SK-N-SH treated with all-trans-retinoic acid at 6 μM for 48 hours (cell line): Measurements from ENCODE around the gene THAP3.

ENCODE experiments used
- ARNTL ChIP-seq: fragments of 450-650 bp; formaldehyde crosslinking; IDR thresholded peaks from 2 replicates; pipeline ENCODE4 v1.5.0; 2020; ENCODE audit warnings: low read depth, mild to moderate bottlenecking, moderate library complexity, borderline replicate concordance
- BACH2 ChIP-seq: fragments of 250-450 bp; sonication (Bioruptor Pico); IDR thresholded peaks from 2 replicates; pipeline ENCODE4 v1.9.0; 2021; ENCODE audit warnings: mild to moderate bottlenecking, borderline replicate concordance
- CREB5 ChIP-seq: fragments of 250-450 bp; sonication (Bioruptor Pico); IDR thresholded peaks from 2 replicates; pipeline ENCODE4 v1.5.1; 2020; ENCODE audit warnings: low read depth, mild to moderate bottlenecking, moderate library complexity
- CSDC2 ChIP-seq: fragments of 250-450 bp; sonication (Bioruptor Pico); IDR thresholded peaks from 2 replicates; pipeline ENCODE4 v1.5.0; 2020; ENCODE audit warnings: mild to moderate bottlenecking, moderate library complexity
- CSRNP3 ChIP-seq: fragments of 250-450 bp; sonication (Bioruptor Pico); IDR thresholded peaks from 2 replicates; pipeline ENCODE4 v1.5.1; 2021; ENCODE audit warnings: mild to moderate bottlenecking, moderate library complexity
- PATZ1 ChIP-seq: fragments of 250-450 bp; sonication (Bioruptor Pico); IDR thresholded peaks from 2 replicates; pipeline ENCODE4 v1.8.0; 2020; ENCODE audit warnings: mild to moderate bottlenecking, moderate library complexity, borderline replicate concordance
- RARB ChIP-seq: fragments of 250-450 bp; sonication (Bioruptor Pico); IDR thresholded peaks from 2 replicates; pipeline ENCODE4 v1.8.0; 2021; ENCODE audit warnings: mild to moderate bottlenecking, moderate library complexity
- SNAI2 ChIP-seq: fragments of 250-450 bp; sonication (Bioruptor Pico); IDR thresholded peaks from 2 replicates; pipeline ENCODE4 v1.5.0; 2020; ENCODE audit warnings: mild to moderate bottlenecking, moderate library complexity
- TOX ChIP-seq: fragments of 250-450 bp; sonication (Bioruptor Pico); IDR thresholded peaks from 2 replicates; pipeline ENCODE4 v1.8.0; 2021; ENCODE audit warnings: mild to moderate bottlenecking, moderate library complexity, borderline replicate concordance
- ZFP3 ChIP-seq: fragments of 250-450 bp; sonication (Bioruptor Pico); IDR thresholded peaks from 2 replicates; pipeline ENCODE4 v1.5.0; 2020; ENCODE audit warnings: mild to moderate bottlenecking, moderate library complexity
- ZFP30 ChIP-seq: fragments of 450-650 bp; formaldehyde crosslinking; IDR thresholded peaks from 2 replicates; pipeline ENCODE4 v1.5.0; 2022; ENCODE audit warnings: mild to moderate bottlenecking, moderate library complexity

GRCh38 chr1:6624710-6625583 lies at the start of gene THAP3:
- TF ChIP-seq PATZ1: no peak
- TF ChIP-seq RARB (CRISPR knock-in tag): no peak
- TF ChIP-seq ZFP30 (CRISPR knock-in tag): no peak
- TF ChIP-seq CSDC2 (CRISPR knock-in tag): no peak
- TF ChIP-seq ARNTL: no peak
- TF ChIP-seq SNAI2 (CRISPR knock-in tag): no peak
- TF ChIP-seq BACH2 (CRISPR knock-in tag): no peak
- TF ChIP-seq ZFP3: no peak
- no peak for TF ChIP-seq CSRNP3 (CRISPR knock-in tag)
- TF ChIP-seq CREB5 (CRISPR knock-in tag): no peak
- no peak for TF ChIP-seq TOX
